Hepatocyte (in vitro differentiated cells): ENCODE measurements around the gene SMC5. TPM values are rescaled to one million over a fixed set of nuclear protein-coding genes. Genes with fewer than 3 reads are reported as not detected.

Experiments
- DNase-seq: peaks from one replicate; pipeline ENCODE4 v3.0.0-alpha.2; 2016; ENCODE audit warnings: low spot score
- H2AFZ ChIP-seq: fragments of 200-600 bp; sonication (generic); 2 replicates; pipeline ENCODE4 v1.6.0; 2016; ENCODE audit warnings: antibody characterized with exemption, mild to moderate bottlenecking
- H3K27ac ChIP-seq: fragments of 200-600 bp; sonication (generic); 2 replicates; pipeline ENCODE4 v1.5.1; 2016; ENCODE audit warnings: mild to moderate bottlenecking
- H3K27me3 ChIP-seq: fragments of 200-600 bp; sonication (generic); 2 replicates; pipeline ENCODE4 v1.6.1; 2016
- H3K36me3 ChIP-seq: fragments of 200-600 bp; sonication (generic); replicated peaks from 2 replicates; pipeline ENCODE4 v1.5.1; 2016; ENCODE audit warnings: low read depth; ENCODE audit not compliant: insufficient read depth
- H3K4me1 ChIP-seq: fragments of 200-600 bp; sonication (generic); 2 replicates; pipeline ENCODE4 v1.5.1; 2016; ENCODE audit warnings: mild to moderate bottlenecking, moderate library complexity; ENCODE audit not compliant: insufficient read depth
- H3K4me2 ChIP-seq: fragments of 200-600 bp; sonication (generic); 2 replicates; pipeline ENCODE4 v1.6.0; 2016
- H3K4me3 ChIP-seq: fragments of 200-600 bp; sonication (generic); 2 replicates; pipeline ENCODE4 v1.5.1; 2016; ENCODE audit warnings: mild to moderate bottlenecking
- H3K79me2 ChIP-seq: fragments of 200-600 bp; sonication (generic); 2 replicates; pipeline ENCODE4 v1.6.0; 2017; ENCODE audit warnings: mild to moderate bottlenecking
- H3K9me2 ChIP-seq: fragments of 200-600 bp; sonication (generic); replicated peaks from 2 replicates; pipeline ENCODE4 v1.6.0; 2017; ENCODE audit warnings: mild to moderate bottlenecking; ENCODE audit not compliant: insufficient read depth
- H3K9me3 ChIP-seq: fragments of 200-600 bp; sonication (generic); 2 replicates; pipeline ENCODE4 v1.5.1; 2016; ENCODE audit warnings: low read depth, mild to moderate bottlenecking
- H4K20me1 ChIP-seq: fragments of 200-600 bp; sonication (generic); 2 replicates; pipeline ENCODE4 v1.6.0; 2016; ENCODE audit warnings: mild to moderate bottlenecking; ENCODE audit not compliant: insufficient read depth, poor library complexity, severe bottlenecking
- EZH2 ChIP-seq: fragments of 200-600 bp; sonication (generic); IDR thresholded peaks from 2 replicates; pipeline ENCODE4 v1.6.1; 2016; ENCODE audit warnings: antibody characterized with exemption, mild to moderate bottlenecking, borderline replicate concordance
- EZH2phosphoT487 ChIP-seq: fragments of 200-600 bp; sonication (generic); IDR thresholded peaks from one replicate; pipeline ENCODE4 v1.6.1; 2018; ENCODE audit warnings: antibody characterized with exemption, mild to moderate bottlenecking, low read depth, moderate library complexity; ENCODE audit not compliant: unreplicated experiment, severe bottlenecking
- WGBS: methylation state at CpG from one replicate; pipeline ENCODE4 v1.1.6; 2016; ENCODE audit warnings: low lambda C conversion rate; ENCODE audit errors: missing lambda C conversion rate; 5-methylcytosine and 5-hydroxymethylcytosine counted together
- polyA plus RNA-seq: library from polyadenylated mRNA; unstranded; fragments of >200 nt; fragmentation: Nextera tagmentation; extraction: Ambion mirVana; gene quantifications from 2 replicates; pipeline ENCODE4 v1.2.1, GENCODE V29; 2016
- total RNA-seq: library from RNA; depleted of rRNA; stranded (reverse); fragments of >200 nt; gene quantifications from 2 replicates; pipeline ENCODE4 v1.2.3, GENCODE V29; 2014
- TF ChIP-seq, protein P1 (sequence below): fragments of 200-600 bp; sonication (generic); IDR thresholded peaks from 2 replicates; pipeline ENCODE4 v1.5.1; 2016; ENCODE audit warnings: antibody characterized with exemption, mild to moderate bottlenecking; ENCODE audit not compliant: poor library complexity

The SMC5 gene
- total and polyA plus RNA-seq, 2 experiments from 2014 or later = 14.9 to 30.7 TPM

DNA sequence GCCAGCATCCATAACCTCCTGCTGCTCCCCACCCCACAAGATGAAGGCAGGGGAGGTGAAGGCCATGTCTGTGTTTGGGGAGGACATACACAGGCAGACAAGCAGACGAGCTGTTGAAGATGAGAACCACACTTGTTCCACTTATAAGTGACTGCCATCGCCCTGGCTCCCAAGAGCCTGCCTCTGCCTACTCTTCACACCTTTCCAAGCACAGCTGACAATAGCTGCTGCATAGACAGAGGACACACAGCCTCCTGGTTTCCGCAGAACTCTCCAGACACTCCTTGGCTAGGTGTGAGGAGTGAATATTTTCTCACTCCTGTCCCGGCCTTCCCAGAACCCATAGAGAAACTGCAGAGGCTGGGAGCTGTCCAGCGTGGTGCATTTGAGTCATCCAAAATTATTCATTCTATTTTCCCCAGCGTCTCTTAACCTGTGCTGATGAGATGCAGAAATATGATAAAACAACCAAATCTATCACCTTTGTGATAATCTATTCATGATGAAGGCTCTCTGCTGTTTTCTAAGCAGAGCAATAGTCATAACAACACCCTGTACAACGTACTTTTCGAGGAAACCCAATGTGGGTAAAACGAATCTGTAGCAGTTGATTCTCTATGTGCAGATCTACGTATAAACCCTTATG lies 131.0 kb downstream of the SMC5 start:
- Histone ChIP-seq H3K9me3 (no peaks in the 10 kb centered on the region), H3K4me1 (no peaks in the 10 kb centered on the region), H3K4me3 (no peak overlapping the region), H3K9me2 (no peaks in the 10 kb centered on the region), H3K4me2 (no peak overlapping the region), H3K27me3 (no peaks in the 10 kb centered on the region), H3K36me3 (no peaks in the 10 kb centered on the region), H3K79me2 (peaks cover 72% of the 10 kb centered on the region), H3K27ac (no peak overlapping the region), H2AFZ (no peak overlapping the region), H4K20me1 (peaks cover 59% of the 10 kb centered on the region)
- TF ChIP-seq, protein P1, sequence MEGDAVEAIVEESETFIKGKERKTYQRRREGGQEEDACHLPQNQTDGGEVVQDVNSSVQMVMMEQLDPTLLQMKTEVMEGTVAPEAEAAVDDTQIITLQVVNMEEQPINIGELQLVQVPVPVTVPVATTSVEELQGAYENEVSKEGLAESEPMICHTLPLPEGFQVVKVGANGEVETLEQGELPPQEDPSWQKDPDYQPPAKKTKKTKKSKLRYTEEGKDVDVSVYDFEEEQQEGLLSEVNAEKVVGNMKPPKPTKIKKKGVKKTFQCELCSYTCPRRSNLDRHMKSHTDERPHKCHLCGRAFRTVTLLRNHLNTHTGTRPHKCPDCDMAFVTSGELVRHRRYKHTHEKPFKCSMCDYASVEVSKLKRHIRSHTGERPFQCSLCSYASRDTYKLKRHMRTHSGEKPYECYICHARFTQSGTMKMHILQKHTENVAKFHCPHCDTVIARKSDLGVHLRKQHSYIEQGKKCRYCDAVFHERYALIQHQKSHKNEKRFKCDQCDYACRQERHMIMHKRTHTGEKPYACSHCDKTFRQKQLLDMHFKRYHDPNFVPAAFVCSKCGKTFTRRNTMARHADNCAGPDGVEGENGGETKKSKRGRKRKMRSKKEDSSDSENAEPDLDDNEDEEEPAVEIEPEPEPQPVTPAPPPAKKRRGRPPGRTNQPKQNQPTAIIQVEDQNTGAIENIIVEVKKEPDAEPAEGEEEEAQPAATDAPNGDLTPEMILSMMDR = no peak
- TF ChIP-seq EZH2 (no peak), EZH2phosphoT487 (no peak)
- DNase-seq = no peak
- 65% methylated on average over 10 of the region's 10 CpGs for WGBS

GRCh38 chr9:70390933-70391341 lies 132.2 kb downstream of the SMC5 start:
- TF ChIP-seq, protein P1 = no peak
- no peak for TF ChIP-seq EZH2
- TF ChIP-seq EZH2phosphoT487 = no peak
- WGBS = 92% methylated on average over 2 of the region's 2 CpGs
- H3K9me3 ChIP-seq = no peaks in the 10 kb centered on the region
- H3K27me3 ChIP-seq = no peaks in the 10 kb centered on the region
- DNase-seq = no peak
- no peak overlapping the region for H3K4me2 ChIP-seq
- peaks cover 82% of the 10 kb centered on the region for H3K79me2 ChIP-seq
- H3K27ac ChIP-seq = no peak overlapping the region
- H4K20me1 ChIP-seq = peaks cover 65% of the 10 kb centered on the region
- no peak overlapping the region for H3K4me3 ChIP-seq
- H3K9me2 ChIP-seq = no peaks in the 10 kb centered on the region
- H2AFZ ChIP-seq = no peak overlapping the region
- H3K4me1 ChIP-seq = no peaks in the 10 kb centered on the region
- no peaks in the 10 kb centered on the region for H3K36me3 ChIP-seq

DNA sequence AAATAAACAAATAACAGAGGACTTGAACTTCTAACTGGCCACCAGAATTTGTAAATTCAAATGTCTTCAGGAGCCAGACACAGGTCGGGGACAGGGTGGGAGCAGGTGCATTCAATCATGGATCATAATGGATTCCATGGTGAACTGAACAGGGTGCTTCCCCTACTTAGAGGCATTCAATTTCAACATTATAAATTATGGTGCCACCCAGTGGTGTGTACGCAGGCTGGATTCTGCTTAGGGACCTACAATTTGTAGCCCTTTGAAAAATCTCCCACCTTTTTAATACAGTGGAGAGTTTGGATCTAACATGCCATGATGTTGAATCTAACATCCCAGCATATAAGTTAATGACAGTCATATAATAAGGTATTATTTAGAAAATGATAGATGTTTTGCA lies 133.4 kb downstream of the SMC5 start:
- Histone ChIP-seq H3K79me2 (peaks cover 90% of the 10 kb centered on the region), H4K20me1 (peaks cover 75% of the 10 kb centered on the region), H3K27ac (no peak overlapping the region), H3K9me3 (no peaks in the 10 kb centered on the region), H3K36me3 (no peaks in the 10 kb centered on the region), H3K9me2 (no peaks in the 10 kb centered on the region), H3K4me1 (no peaks in the 10 kb centered on the region), H3K4me3 (no peak overlapping the region), H2AFZ (no peak overlapping the region), H3K4me2 (no peak overlapping the region), H3K27me3 (no peaks in the 10 kb centered on the region)
- no peak for DNase-seq
- 67% methylated on average over 2 of the region's 2 CpGs for WGBS
- no peak for TF ChIP-seq EZH2phosphoT487
- TF ChIP-seq EZH2 = no peak
- TF ChIP-seq, protein P1 = peak; percentile 22
